HepG2 (cell line): Measurements from ENCODE around the gene TMEM87B.

Source experiments
- TCF12 ChIP-seq, 2 experiments: fragments of 450-650 bp in 1 of 2; sonication (generic) in 1 of 2; formaldehyde crosslinking in 1 of 2; IDR thresholded peaks; 2 replicates each; pipeline versions ENCODE4 v1.6.1 to v1.8.0; 2017 to 2022; ENCODE audit warnings: antibody characterized with exemption in 1 of 2, mild to moderate bottlenecking in 1 of 2, missing genetic modification reagents in 1 of 2, moderate library complexity in 1 of 2
- TCF7 ChIP-seq: sonication (generic); IDR thresholded peaks from 2 replicates; pipeline ENCODE4 v1.6.1; 2016; ENCODE audit warnings: antibody characterized with exemption, low read depth
- ZMYM3 ChIP-seq: sonication (generic); formaldehyde crosslinking; IDR thresholded peaks from 2 replicates; pipeline ENCODE4 v1.5.1; 2020; ENCODE audit warnings: mild to moderate bottlenecking, missing genetic modification reagents
- ZNF850 ChIP-seq: sonication (generic); formaldehyde crosslinking; conservative IDR thresholded peaks from 2 replicates; pipeline ENCODE4 v1.9.0; 2021; ENCODE audit warnings: mild to moderate bottlenecking, missing genetic modification reagents

- TF ChIP-seq TCF12 (IDR thresholded peaks at IDR 0.05) (no peak), TCF12 (CRISPR knock-in tag; IDR thresholded peaks at IDR 0.05) (no peak), TCF7 (no peak), ZMYM3 (CRISPR knock-in tag) (no peak), ZNF850 (CRISPR knock-in tag) (no peak)
These were observed 30.1 kb upstream of the TMEM87B start for GRCh38 chr2:112024896-112025491.
